ENCODE data around the gene COL25A1.

GRCh38 chr4:109303140-109303496 is 660 bp upstream of the COL25A1 start:
- TF ChIP-seq CTCF (conservative IDR thresholded peaks at IDR 0.05) (no peak), ZFX (IDR thresholded peaks at IDR 0.05) (no peak)
